Thyroid gland (tissue), 4 donors: ENCODE data around the gene GCLC. TPM values are rescaled to one million over a fixed set of nuclear protein-coding genes. Genes with fewer than 3 reads are reported as not detected.
"Not testable (repeated sequence)": the region's sequence is repeated elsewhere in the genome, so short reads cannot be mapped to it uniquely, and the experiment has no call there.

ENCODE experiments used
- DNase-seq, 2 donors: peaks; one replicate each; pipeline ENCODE4 v3.0.0-alpha.2; 2019
- H3K27ac ChIP-seq, 3 donors: fragments of 200-600 bp; sonication (generic); 1 replicate in 2 of 3; 2 replicates in 1 of 3; pipeline ENCODE4 v1.5.1; 2016 to 2019; ENCODE audit warnings: mild to moderate bottlenecking in 1 of 3, moderate library complexity in 1 of 3
- H3K27me3 ChIP-seq: fragments of 200-600 bp; sonication (generic); one replicate; pipeline ENCODE4 v1.5.1; 2019
- H3K36me3 ChIP-seq, 2 donors: fragments of 200-600 bp; sonication (generic); one replicate each; pipeline ENCODE4 v1.5.1; 2016 to 2019
- H3K4me1 ChIP-seq, 2 donors: fragments of 200-600 bp; sonication (generic); one replicate each; pipeline ENCODE4 v1.5.1; 2017 to 2019
- H3K4me3 ChIP-seq, 3 donors: fragments of 200-600 bp; sonication (generic); replicated peaks in 1 of 3; 1 replicate in 2 of 3; 2 replicates in 1 of 3; pipeline ENCODE4 v1.5.1; 2016; ENCODE audit warnings: mild to moderate bottlenecking in 1 of 3
- H3K9me3 ChIP-seq: fragments of 200-600 bp; sonication (generic); one replicate; pipeline ENCODE4 v1.5.1; 2017
- CTCF ChIP-seq, 6 experiments: fragments of 200-600 bp in 3 of 6; fragments of 450-650 bp in 3 of 6; sonication (generic) in 3 of 6; IDR thresholded peaks; one replicate each; pipeline ENCODE4 v1.5.1; 2016 to 2019; ENCODE audit warnings: antibody characterized with exemption in 6 of 6, mild to moderate bottlenecking in 2 of 6, inconsistent platforms in 1 of 6, moderate library complexity in 1 of 6
- POLR2A ChIP-seq, 2 donors: fragments of 450-650 bp; IDR thresholded peaks; one replicate each; pipeline ENCODE4 v1.6.1; 2017; ENCODE audit warnings: antibody characterized with exemption in 2 of 2, mild to moderate bottlenecking in 2 of 2, moderate library complexity in 1 of 2
- WGBS, 2 donors: methylation state at CpG; one replicate each; pipeline ENCODE4 v1.1.5; 2017; 5-methylcytosine and 5-hydroxymethylcytosine counted together
- intact Hi-C: fragments of 100-400 bp; cut with DNase I; formaldehyde crosslinking; loops from one replicate; pipeline ENCODE4 v1.15.1; 2023
- total RNA-seq, 4 donors: library from RNA; depleted of rRNA; stranded (reverse); fragments of >200 nt; gene quantifications; one replicate each; pipeline ENCODE4 v1.2.3, GENCODE V29; 2016

GCLC gene
- total RNA-seq, 4 donors from 2014 or later, result 67.3 to 210 (median 82.0) TPM

DNA sequence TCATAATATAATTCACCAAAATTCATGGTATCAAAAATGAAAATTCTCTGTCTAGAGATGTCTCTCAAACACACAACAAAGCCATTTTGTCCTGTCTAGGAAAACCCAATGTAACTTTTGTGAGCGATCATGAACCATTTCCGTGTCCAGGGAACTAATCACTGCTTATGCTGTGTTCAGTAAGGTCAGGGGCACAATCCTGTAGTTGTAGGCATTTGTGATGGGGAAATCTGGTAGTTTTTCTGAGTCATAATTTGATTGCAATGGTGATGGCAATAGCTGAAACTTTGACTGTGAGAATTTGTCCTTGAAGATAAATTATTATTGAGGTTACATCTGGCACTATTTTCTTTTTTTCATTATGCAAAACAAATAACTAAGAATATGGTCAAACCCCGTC, 21.0 kb upstream of the GCLC start:
- no peak for DNase-seq
- Histone ChIP-seq H3K4me1 (no peaks in the 10 kb centered on the region), H3K9me3 (no peaks in the 10 kb centered on the region), H3K36me3 (no peaks in the 10 kb centered on the region), H3K27ac (no peak overlapping the region), H3K27me3 (no peaks in the 10 kb centered on the region), H3K4me3 (no peak overlapping the region)
- WGBS, 2 donors, result 90 to 94% methylated on average over 3 of the region's 3 CpGs
- intact Hi-C loops, result no loop called here
- TF ChIP-seq CTCF (IDR thresholded peaks at IDR 0.05), result no peak

DNA sequence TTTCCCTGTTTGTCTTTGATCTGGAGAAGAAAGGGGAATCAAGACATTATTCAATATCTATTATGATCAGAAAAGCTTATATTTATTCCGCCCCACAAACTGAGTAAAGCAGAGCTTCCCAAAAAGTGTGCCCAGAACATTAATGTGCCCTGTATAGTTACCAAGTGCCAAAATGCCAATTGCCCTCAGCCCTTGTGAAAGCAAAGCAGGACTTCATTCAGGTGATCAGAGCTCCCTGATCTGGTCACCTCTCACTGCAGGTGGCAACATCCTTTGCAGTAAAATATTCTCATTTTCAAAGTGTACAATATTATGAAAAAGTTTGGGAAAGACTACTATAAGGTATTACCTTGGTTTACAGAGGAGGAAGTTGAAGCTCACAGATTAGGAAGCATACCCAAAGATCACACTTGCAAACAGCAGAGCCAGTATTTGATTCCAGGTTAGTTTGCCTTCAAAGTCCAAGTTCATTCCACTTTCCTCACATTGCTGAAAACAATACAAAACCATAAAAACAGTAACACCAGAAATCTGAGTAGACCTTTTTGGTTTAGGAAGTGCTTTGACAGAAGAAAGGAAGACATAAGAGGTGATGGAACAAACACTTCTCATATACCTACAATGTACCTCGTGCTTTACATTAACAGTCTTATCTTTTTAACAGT, 19.6 kb upstream of the GCLC start:
- Histone ChIP-seq H3K9me3 (no peaks in the 10 kb centered on the region), H3K36me3 (no peaks in the 10 kb centered on the region), H3K4me1 (no peaks in the 10 kb centered on the region), H3K27me3 (no peaks in the 10 kb centered on the region), H3K4me3 (no peak overlapping the region), H3K27ac (no peak overlapping the region)
- TF ChIP-seq CTCF (IDR thresholded peaks at IDR 0.05), result no peak
- TF ChIP-seq POLR2A (IDR thresholded peaks at IDR 0.05), result no peak
- WGBS, 2 donors, result 95 to 96% methylated on average over 2 of the region's 2 CpGs
- intact Hi-C loops, result no loop called here
- no peak for DNase-seq

- Histone ChIP-seq H3K36me3 (no peaks in the 10 kb centered on the region), H3K4me3 (no peak overlapping the region), H3K27ac (no peak overlapping the region), H3K9me3 (no peaks in the 10 kb centered on the region), H3K4me1 (peaks cover 0 to 7% of the 10 kb centered on the region in 2 donors), H3K27me3 (no peaks in the 10 kb centered on the region)
- intact Hi-C loops, result loop anchor here (10.0 kb wide), 2 partner anchors 48 to 88 kb away; no protein-coding TSS in a partner anchor
- DNase-seq, result no peak
- 87 to 90% methylated on average over 2 of the region's 2 CpGs for WGBS, 2 donors
- no peak for TF ChIP-seq CTCF (IDR thresholded peaks at IDR 0.05)
- no peak for TF ChIP-seq POLR2A (IDR thresholded peaks at IDR 0.05)
Measured at GRCh38 chr6:53556986-53557715, 12.2 kb upstream of the GCLC start.

GRCh38 chr6:53553600-53553999, 8.7 kb upstream of the GCLC start:
- WGBS, 2 donors, result 82 to 88% methylated on average over 3 of the region's 3 CpGs

DNA sequence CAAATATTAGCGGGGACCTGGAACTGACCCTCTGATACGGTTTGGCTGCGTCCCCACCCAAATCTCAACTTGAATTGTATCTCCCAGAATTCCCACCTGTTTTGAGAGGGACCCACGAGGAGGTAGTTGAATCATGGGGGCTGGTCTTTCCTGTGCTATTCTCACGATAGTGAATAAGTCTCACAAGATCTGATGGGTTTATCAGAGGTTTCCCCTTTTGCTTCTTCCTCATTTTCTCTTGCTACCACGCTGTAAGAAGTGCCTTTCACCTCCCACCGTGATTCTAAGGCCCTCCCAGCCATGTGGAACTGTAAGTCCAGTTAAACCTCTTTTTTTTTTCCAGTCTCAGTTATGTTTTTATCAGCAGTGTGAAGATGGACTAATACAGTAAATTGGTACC, 6.8 kb upstream of the GCLC start:
- intact Hi-C loops, result loop anchor here (10.0 kb wide), 2 partner anchors 53 to 93 kb away; no protein-coding TSS in a partner anchor
- H3K36me3 ChIP-seq, H3K27ac ChIP-seq, DNase-seq, H3K4me1 ChIP-seq, H3K9me3 ChIP-seq, H3K4me3 ChIP-seq, H3K27me3 ChIP-seq: not testable (repeated sequence)
- WGBS, 2 donors, result 87 to 89% methylated on average over 7 of the region's 7 CpGs

More at GRCh38 chr6:53553600-53553999, 8.7 kb upstream of the GCLC start:
- not testable (repeated sequence) for H3K27me3 ChIP-seq, DNase-seq, H3K4me1 ChIP-seq, H3K27ac ChIP-seq, H3K9me3 ChIP-seq, H3K36me3 ChIP-seq, H3K4me3 ChIP-seq
- intact Hi-C loops, result loop anchor here (10.0 kb wide), 2 partner anchors 51 to 91 kb away; no protein-coding TSS in a partner anchor
